Measurements from ENCODE around the gene DEDD. TPM values are rescaled to one million over a fixed set of nuclear protein-coding genes. Genes with fewer than 3 reads are reported as not detected.

The DEDD gene
- total RNA-seq, 1 experiment from 2014 or later: 39.2 TPM

GRCh38 chr1:161157867-161158266 lies 25.4 kb upstream of the DEDD start:
- ATAC-seq (no peak), DNase-seq (no peak)
- Histone ChIP-seq H3K4me3 (ENCODE audit: low read length) (no peak overlapping the region), H3K79me2 (ENCODE audit: low read length) (peaks cover 42% of the 10 kb centered on the region), H3K4me2 (ENCODE audit: low read length) (no peak overlapping the region), H3K27me3 (ENCODE audit: low read length) (no peaks in the 10 kb centered on the region), H4K20me1 (ENCODE audit: low read length) (no peaks in the 10 kb centered on the region), H2AFZ (ENCODE audit: low read length) (no peak overlapping the region), H3K9me2 (replicated peaks; ENCODE audit: low read length) (no peaks in the 10 kb centered on the region), H3K9me3 (ENCODE audit: low read length) (no peaks in the 10 kb centered on the region), H3K27ac (ENCODE audit: low read length) (no peak overlapping the region), H3F3A (ENCODE audit: low read length, unreplicated experiment) (no peaks in the 10 kb centered on the region), H3K36me3 (ENCODE audit: low read depth, low read length) (peaks cover 9% of the 10 kb centered on the region; the same call in 1 of the 2 replicates), H3K4me1 (ENCODE audit: insufficient read depth, low read length) (peaks cover 41% of the 10 kb centered on the region), H3K9ac (ENCODE audit: low read length) (no peak overlapping the region)
- no TSS peak for BruUV-seq (replicated peaks)
- POLR2A ChIA-PET (ENCODE audit: unreplicated experiment): no interaction called here
- CTCF ChIA-PET: no interaction called here
- intact Hi-C loops (cut with micrococcal nuclease): loop anchor here (2.0 kb wide), 1 partner anchor 39 kb away; the partner anchor contains the start of genes NIT1 and PFDN2
- no peak for TF ChIP-seq EZH2phosphoT487 (IDR thresholded peaks at IDR 0.05; ENCODE audit: borderline replicate concordance, low read length)
- no peak for TF ChIP-seq EZH2 (IDR thresholded peaks at IDR 0.05; ENCODE audit: low read length, unreplicated experiment)
- TF ChIP-seq, protein P1, sequence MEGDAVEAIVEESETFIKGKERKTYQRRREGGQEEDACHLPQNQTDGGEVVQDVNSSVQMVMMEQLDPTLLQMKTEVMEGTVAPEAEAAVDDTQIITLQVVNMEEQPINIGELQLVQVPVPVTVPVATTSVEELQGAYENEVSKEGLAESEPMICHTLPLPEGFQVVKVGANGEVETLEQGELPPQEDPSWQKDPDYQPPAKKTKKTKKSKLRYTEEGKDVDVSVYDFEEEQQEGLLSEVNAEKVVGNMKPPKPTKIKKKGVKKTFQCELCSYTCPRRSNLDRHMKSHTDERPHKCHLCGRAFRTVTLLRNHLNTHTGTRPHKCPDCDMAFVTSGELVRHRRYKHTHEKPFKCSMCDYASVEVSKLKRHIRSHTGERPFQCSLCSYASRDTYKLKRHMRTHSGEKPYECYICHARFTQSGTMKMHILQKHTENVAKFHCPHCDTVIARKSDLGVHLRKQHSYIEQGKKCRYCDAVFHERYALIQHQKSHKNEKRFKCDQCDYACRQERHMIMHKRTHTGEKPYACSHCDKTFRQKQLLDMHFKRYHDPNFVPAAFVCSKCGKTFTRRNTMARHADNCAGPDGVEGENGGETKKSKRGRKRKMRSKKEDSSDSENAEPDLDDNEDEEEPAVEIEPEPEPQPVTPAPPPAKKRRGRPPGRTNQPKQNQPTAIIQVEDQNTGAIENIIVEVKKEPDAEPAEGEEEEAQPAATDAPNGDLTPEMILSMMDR (conservative IDR thresholded peaks at IDR 0.05; ENCODE audit: low read depth, low read length): no peak

DNA sequence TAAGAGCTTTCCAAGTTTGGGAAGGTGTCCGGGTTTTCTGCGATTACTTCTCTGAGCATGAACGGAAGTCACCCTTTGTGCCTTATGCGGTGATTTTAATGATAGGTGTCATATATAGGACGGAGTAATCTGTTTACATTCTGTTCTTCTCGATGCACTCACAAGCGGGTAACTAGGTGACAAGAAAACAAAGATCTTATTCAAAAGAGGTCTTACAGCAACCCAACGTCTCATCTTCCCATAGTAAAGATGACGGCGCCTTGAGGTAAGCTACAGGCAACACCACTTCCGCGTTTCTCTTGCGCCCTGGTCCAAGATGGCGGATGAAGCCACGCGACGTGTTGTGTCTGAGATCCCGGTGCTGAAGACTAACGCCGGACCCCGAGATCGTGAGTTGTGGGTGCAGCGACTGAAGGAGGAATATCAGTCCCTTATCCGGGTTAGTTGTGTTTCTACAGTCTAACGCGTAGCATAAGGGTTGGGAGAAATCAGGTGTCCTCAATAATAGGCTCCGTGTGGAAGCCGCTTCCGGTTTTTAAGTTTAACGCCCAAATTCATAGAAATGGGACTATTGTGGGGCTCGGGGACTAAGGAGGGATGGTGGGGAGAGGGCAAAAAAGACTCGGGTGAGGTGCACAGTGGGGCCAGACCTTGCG lies 21.3 kb upstream of the DEDD start, which contains the start of gene UFC1:
Gene UFC1, plus strand, starts transcription at position 297 of the 656 bp plus-strand sequence. Its CDS starts 20 bp downstream, at position 317.
- Histone ChIP-seq H3K4me2 (ENCODE audit: low read length) (peak within 1 kb of the TSS; percentile 84), H3K36me3 (ENCODE audit: low read depth, low read length) (peaks cover 9% of the 10 kb centered on the region; the same call in 1 of the 2 replicates), H3F3A (ENCODE audit: low read length, unreplicated experiment) (no peaks in the 10 kb centered on the region), H3K9ac (ENCODE audit: low read length) (peak within 1 kb of the TSS; percentile 90), H4K20me1 (ENCODE audit: low read length) (no peaks in the 10 kb centered on the region), H3K4me3 (ENCODE audit: low read length) (peak within 1 kb of the TSS; percentile 78), H3K27me3 (ENCODE audit: low read length) (no peaks in the 10 kb centered on the region), H3K9me2 (replicated peaks; ENCODE audit: low read length) (no peaks in the 10 kb centered on the region), H3K27ac (ENCODE audit: low read length) (peak within 1 kb of the TSS; percentile 89), H3K9me3 (ENCODE audit: low read length) (no peaks in the 10 kb centered on the region), H2AFZ (ENCODE audit: low read length) (peak within 1 kb of the TSS; percentile 86), H3K79me2 (ENCODE audit: low read length) (peaks cover 19% of the 10 kb centered on the region), H3K4me1 (ENCODE audit: insufficient read depth, low read length) (peaks cover 26% of the 10 kb centered on the region)
- ChIA-PET CTCF (interaction anchor here (0.9 to 1.3 kb wide), 3 partner anchors 12 to 21 kb away, joined by 3 to 5 read pairs (median 4); partner anchors contain the start of gene PPOX), POLR2A (ENCODE audit: unreplicated experiment) (interaction anchor here (0.5 to 0.6 kb wide), 4 partner anchors 17 to 116 kb away, joined by 3 to 10 read pairs (median 4); no protein-coding TSS in a partner anchor)
- TSS peak; percentile 97 for BruUV-seq (replicated peaks)
- DNase-seq: peak; percentile 89
- intact Hi-C loops (cut with micrococcal nuclease): loop anchor here (1.0 to 2.0 kb wide), 2 partner anchors 21 to 36 kb away; partner anchors contain the start of genes DEDD, NIT1 and PFDN2
- TF ChIP-seq EZH2 (IDR thresholded peaks at IDR 0.05; ENCODE audit: low read length, unreplicated experiment) (no peak), EZH2phosphoT487 (IDR thresholded peaks at IDR 0.05; ENCODE audit: borderline replicate concordance, low read length) (no peak)
- TF ChIP-seq, protein P1 (conservative IDR thresholded peaks at IDR 0.05; ENCODE audit: low read depth, low read length): no peak
- ATAC-seq: peak; percentile 88

Measured in PC-3 (cell line).